ENCODE data around the gene SMG1.

Gene SMG1

DNA sequence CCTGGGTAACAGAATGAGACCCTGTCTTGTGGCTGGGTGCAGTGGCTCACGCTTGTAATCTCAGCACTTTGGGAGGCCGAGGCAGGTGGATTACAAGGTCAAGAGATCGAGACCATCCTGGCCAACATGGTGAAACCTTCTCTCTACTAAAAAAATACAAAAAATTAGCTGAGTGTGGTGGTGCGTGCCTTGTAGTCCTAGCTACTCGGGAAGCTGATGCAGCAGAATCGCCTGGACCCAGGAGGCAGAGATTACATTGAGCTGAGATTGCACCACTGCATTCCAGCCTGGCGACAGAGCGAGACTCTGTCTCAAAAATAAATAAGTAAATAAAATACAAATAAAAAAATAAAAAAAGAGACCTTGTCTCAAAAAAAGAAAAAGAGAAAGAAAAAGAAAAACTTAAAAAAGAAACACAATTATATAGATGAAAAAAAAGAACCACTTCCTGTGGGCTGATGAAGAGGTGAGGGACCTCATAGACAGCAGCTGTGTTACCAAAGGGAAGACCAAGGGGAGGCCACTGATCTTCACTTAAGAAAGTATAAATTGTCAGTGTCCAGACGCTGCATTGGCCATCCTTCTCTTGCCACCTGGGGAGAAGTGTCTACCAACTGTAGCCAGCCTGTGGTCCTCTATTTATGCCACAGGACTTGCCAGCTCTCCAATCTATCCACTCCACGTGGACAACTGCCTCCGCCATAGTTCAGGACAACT is 24.4 kb upstream of the SMG1 start:
- H3K4me1 ChIP-seq (ENCODE audit: control insufficient read depth, insufficient read depth, low read length): peaks cover 8% of the 10 kb centered on the region
- H3K27me3 ChIP-seq (ENCODE audit: control insufficient read depth, insufficient read depth, low read length): no peaks in the 10 kb centered on the region
- no peaks in the 10 kb centered on the region for H3K9me3 ChIP-seq (ENCODE audit: control insufficient read depth, low read length)
- H3K4me3 ChIP-seq (ENCODE audit: low read length): no peak overlapping the region
- H3K9ac ChIP-seq (ENCODE audit: low read length): no peak overlapping the region
- H3K36me3 ChIP-seq (ENCODE audit: control insufficient read depth, insufficient read depth, low read length): no peaks in the 10 kb centered on the region

GRCh38 chr16:18948372-18949020 is 22.3 kb upstream of the SMG1 start:
- Histone ChIP-seq H3K9ac (ENCODE audit: low read length) (no peak overlapping the region), H3K4me1 (ENCODE audit: control insufficient read depth, insufficient read depth, low read length) (peaks cover 8% of the 10 kb centered on the region), H3K9me3 (ENCODE audit: control insufficient read depth, low read length) (no peaks in the 10 kb centered on the region), H3K36me3 (ENCODE audit: control insufficient read depth, insufficient read depth, low read length) (no peaks in the 10 kb centered on the region), H3K27me3 (ENCODE audit: control insufficient read depth, insufficient read depth, low read length) (no peaks in the 10 kb centered on the region), H3K4me3 (ENCODE audit: low read length) (no peak overlapping the region)

GRCh38 chr16:18945233-18945632 is 19.0 kb upstream of the SMG1 start:
- no peaks in the 10 kb centered on the region for H3K27me3 ChIP-seq (ENCODE audit: control insufficient read depth, insufficient read depth, low read length)
- no peaks in the 10 kb centered on the region for H3K36me3 ChIP-seq (ENCODE audit: control insufficient read depth, insufficient read depth, low read length)
- no peak overlapping the region for H3K4me3 ChIP-seq (ENCODE audit: low read length)
- H3K4me1 ChIP-seq (ENCODE audit: control insufficient read depth, insufficient read depth, low read length): peaks cover 8% of the 10 kb centered on the region
- peak overlapping the region; percentile 58 for H3K9ac ChIP-seq (ENCODE audit: low read length)
- no peaks in the 10 kb centered on the region for H3K9me3 ChIP-seq (ENCODE audit: control insufficient read depth, low read length)

DNA sequence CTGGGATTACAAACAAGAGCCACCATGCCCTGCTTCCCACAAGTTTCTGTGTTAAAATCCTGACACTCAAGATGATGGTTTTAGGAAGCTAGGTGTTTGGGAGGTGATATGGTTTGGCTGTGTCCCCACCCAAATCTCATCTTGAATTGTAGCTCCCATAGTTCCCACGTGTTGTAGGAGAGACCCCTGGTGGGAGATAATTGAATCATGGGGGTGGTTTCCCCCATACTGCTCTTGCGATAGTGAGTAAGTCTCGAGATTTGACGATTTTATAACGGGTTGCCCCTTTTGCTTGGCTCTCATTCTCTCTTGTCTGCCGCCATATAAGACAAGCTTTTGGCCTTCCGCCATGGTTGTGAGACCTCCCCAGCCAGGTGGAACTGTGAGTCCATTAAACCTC is 17.2 kb upstream of the SMG1 start:
- no peak overlapping the region for H3K4me3 ChIP-seq (ENCODE audit: low read length)
- no peaks in the 10 kb centered on the region for H3K9me3 ChIP-seq (ENCODE audit: control insufficient read depth, low read length)
- no peak overlapping the region for H3K9ac ChIP-seq (ENCODE audit: low read length)

GRCh38 chr16:18942061-18942460 is 15.9 kb upstream of the SMG1 start:
- no peaks in the 10 kb centered on the region for H3K9me3 ChIP-seq (ENCODE audit: control insufficient read depth, low read length)
- H3K9ac ChIP-seq (ENCODE audit: low read length): no peak overlapping the region
- H3K4me3 ChIP-seq (ENCODE audit: low read length): no peak overlapping the region
- no peaks in the 10 kb centered on the region for H3K27me3 ChIP-seq (ENCODE audit: control insufficient read depth, insufficient read depth, low read length)
- H3K4me1 ChIP-seq (ENCODE audit: control insufficient read depth, insufficient read depth, low read length): peaks cover 8% of the 10 kb centered on the region
- no peaks in the 10 kb centered on the region for H3K36me3 ChIP-seq (ENCODE audit: control insufficient read depth, insufficient read depth, low read length)

More for the DNA sequence above, 17.2 kb upstream of the SMG1 start:
- peaks cover 8% of the 10 kb centered on the region for H3K4me1 ChIP-seq (ENCODE audit: control insufficient read depth, insufficient read depth, low read length)
- no peaks in the 10 kb centered on the region for H3K36me3 ChIP-seq (ENCODE audit: control insufficient read depth, insufficient read depth, low read length)
- no peaks in the 10 kb centered on the region for H3K27me3 ChIP-seq (ENCODE audit: control insufficient read depth, insufficient read depth, low read length)

GRCh38 chr16:18941471-18941870 is 15.3 kb upstream of the SMG1 start:
- H3K9ac ChIP-seq (ENCODE audit: low read length): no peak overlapping the region
- H3K4me1 ChIP-seq (ENCODE audit: control insufficient read depth, insufficient read depth, low read length): peaks cover 8% of the 10 kb centered on the region
- no peaks in the 10 kb centered on the region for H3K27me3 ChIP-seq (ENCODE audit: control insufficient read depth, insufficient read depth, low read length)
- no peak overlapping the region for H3K4me3 ChIP-seq (ENCODE audit: low read length)
- H3K9me3 ChIP-seq (ENCODE audit: control insufficient read depth, low read length): no peaks in the 10 kb centered on the region
- no peaks in the 10 kb centered on the region for H3K36me3 ChIP-seq (ENCODE audit: control insufficient read depth, insufficient read depth, low read length)

DNA sequence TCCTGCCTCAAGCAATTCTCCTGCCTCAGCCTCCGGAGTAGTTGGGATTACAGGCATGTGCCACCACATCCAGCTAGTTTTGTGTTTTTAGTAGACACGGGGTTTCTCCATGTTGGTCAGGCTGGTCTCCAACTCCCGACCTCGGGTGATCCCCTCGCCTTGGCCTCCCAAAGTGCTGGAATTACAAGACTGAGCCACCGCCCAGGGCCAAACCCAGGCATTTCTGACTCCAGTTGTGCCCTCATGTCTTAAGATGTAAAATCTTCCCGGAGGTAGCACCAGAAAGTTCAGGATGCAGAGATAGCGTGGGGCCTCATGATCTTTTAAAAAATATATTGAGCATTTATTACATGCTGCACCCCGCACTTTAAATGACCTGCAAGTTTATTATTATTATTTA is 12.8 kb upstream of the SMG1 start:
- no peaks in the 10 kb centered on the region for H3K27me3 ChIP-seq (ENCODE audit: control insufficient read depth, insufficient read depth, low read length)
- H3K36me3 ChIP-seq (ENCODE audit: control insufficient read depth, insufficient read depth, low read length): no peaks in the 10 kb centered on the region
- H3K4me1 ChIP-seq (ENCODE audit: control insufficient read depth, insufficient read depth, low read length): no peaks in the 10 kb centered on the region
- no peak overlapping the region for H3K4me3 ChIP-seq (ENCODE audit: low read length)
- H3K9me3 ChIP-seq (ENCODE audit: control insufficient read depth, low read length): no peaks in the 10 kb centered on the region
- H3K9ac ChIP-seq (ENCODE audit: low read length): no peak overlapping the region

DNA sequence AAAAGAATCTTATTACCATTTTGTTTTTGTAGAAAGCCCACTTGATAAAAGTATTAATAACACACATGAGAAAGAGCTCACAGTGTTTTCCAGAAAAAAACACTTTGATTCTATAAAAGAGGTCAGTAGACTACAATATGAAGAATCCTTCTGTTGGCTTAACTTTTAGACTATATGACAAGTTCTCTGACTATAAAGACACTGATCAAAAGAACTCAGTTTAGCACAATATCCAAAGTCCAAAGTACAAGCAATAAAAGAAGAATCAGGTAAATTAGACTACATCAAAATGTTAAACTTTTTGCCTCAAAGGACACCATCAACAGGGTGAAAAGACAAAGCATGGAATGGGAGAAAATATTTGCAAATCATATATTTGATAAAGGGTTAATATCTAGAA is 11.2 kb upstream of the SMG1 start:
- H3K9me3 ChIP-seq (ENCODE audit: control insufficient read depth, low read length): no peaks in the 10 kb centered on the region
- no peak overlapping the region for H3K9ac ChIP-seq (ENCODE audit: low read length)
- no peaks in the 10 kb centered on the region for H3K36me3 ChIP-seq (ENCODE audit: control insufficient read depth, insufficient read depth, low read length)
- no peaks in the 10 kb centered on the region for H3K27me3 ChIP-seq (ENCODE audit: control insufficient read depth, insufficient read depth, low read length)
- H3K4me3 ChIP-seq (ENCODE audit: low read length): no peak overlapping the region
- H3K4me1 ChIP-seq (ENCODE audit: control insufficient read depth, insufficient read depth, low read length): peaks cover 8% of the 10 kb centered on the region

GRCh38 chr16:18936727-18937340 is 10.6 kb upstream of the SMG1 start:
- H3K9ac ChIP-seq (ENCODE audit: low read length): no peak overlapping the region
- no peaks in the 10 kb centered on the region for H3K9me3 ChIP-seq (ENCODE audit: control insufficient read depth, low read length)
- no peaks in the 10 kb centered on the region for H3K27me3 ChIP-seq (ENCODE audit: control insufficient read depth, insufficient read depth, low read length)
- peaks cover 8% of the 10 kb centered on the region for H3K4me1 ChIP-seq (ENCODE audit: control insufficient read depth, insufficient read depth, low read length)
- no peak overlapping the region for H3K4me3 ChIP-seq (ENCODE audit: low read length)
- no peaks in the 10 kb centered on the region for H3K36me3 ChIP-seq (ENCODE audit: control insufficient read depth, insufficient read depth, low read length)

DNA sequence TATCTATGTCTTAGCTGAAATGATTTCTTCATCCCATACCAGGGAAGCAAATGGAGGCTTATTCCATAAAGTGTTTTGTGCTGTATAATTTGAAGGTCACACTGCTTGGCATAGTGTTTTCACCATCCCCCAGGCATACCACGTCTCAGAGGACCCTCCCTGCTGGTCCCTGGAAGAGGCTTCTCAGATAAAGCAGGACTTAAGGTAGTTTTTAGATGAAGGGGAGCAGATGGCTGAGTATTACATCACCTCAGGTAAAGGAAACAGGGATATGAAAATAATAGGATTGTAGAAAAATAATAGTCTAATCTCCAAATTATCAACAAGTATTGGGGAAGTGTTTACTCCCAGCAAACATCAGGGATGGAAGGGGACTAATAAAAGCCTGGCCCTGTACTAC is 7.3 kb upstream of the SMG1 start:
- H3K4me3 ChIP-seq (ENCODE audit: low read length): no peak overlapping the region
- no peak overlapping the region for H3K9ac ChIP-seq (ENCODE audit: low read length)
- no peaks in the 10 kb centered on the region for H3K9me3 ChIP-seq (ENCODE audit: control insufficient read depth, low read length)
- no peaks in the 10 kb centered on the region for H3K36me3 ChIP-seq (ENCODE audit: control insufficient read depth, insufficient read depth, low read length)
- H3K27me3 ChIP-seq (ENCODE audit: control insufficient read depth, insufficient read depth, low read length): no peaks in the 10 kb centered on the region
- peaks cover 8% of the 10 kb centered on the region for H3K4me1 ChIP-seq (ENCODE audit: control insufficient read depth, insufficient read depth, low read length)

DNA sequence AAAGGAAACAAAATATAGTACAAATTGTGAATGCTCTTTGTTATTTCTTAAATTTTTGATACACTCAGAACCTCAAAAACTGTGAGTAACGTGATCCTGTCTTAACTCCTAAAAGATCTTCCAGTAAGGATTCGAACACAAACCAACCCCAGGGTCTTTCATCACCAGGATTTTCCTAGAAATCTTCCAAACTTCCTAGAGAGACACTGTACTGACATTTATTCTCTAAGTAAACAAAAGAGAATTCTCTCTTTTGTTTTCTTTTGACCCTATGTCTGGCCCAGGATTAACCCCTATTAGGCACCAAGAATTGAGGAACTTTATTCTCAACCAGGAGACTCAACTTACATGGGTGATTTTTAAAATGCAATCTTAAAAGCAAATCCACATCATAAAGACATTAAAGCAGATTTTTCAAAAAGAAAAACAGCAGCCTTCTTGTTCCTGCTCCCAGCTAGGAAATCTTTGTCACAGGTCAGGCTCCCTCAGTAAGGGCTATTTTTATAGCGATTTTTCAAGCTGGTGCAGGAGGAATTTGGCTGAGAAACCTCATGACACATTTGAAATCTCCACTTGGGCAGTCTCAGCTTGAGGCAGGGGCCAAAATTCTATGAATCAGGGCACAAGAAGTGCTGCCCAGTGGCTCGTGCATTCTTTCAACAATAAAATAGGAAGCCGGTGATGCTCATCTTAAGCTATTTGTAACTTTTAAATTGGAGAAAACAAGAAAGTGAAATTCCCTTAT is 6.2 kb upstream of the SMG1 start:
- H3K4me1 ChIP-seq (ENCODE audit: control insufficient read depth, insufficient read depth, low read length): peaks cover 8% of the 10 kb centered on the region
- H3K27me3 ChIP-seq (ENCODE audit: control insufficient read depth, insufficient read depth, low read length): no peaks in the 10 kb centered on the region
- H3K4me3 ChIP-seq (ENCODE audit: low read length): no peak overlapping the region
- H3K36me3 ChIP-seq (ENCODE audit: control insufficient read depth, insufficient read depth, low read length): no peaks in the 10 kb centered on the region
- H3K9me3 ChIP-seq (ENCODE audit: control insufficient read depth, low read length): no peaks in the 10 kb centered on the region
- no peak overlapping the region for H3K9ac ChIP-seq (ENCODE audit: low read length)

DNA sequence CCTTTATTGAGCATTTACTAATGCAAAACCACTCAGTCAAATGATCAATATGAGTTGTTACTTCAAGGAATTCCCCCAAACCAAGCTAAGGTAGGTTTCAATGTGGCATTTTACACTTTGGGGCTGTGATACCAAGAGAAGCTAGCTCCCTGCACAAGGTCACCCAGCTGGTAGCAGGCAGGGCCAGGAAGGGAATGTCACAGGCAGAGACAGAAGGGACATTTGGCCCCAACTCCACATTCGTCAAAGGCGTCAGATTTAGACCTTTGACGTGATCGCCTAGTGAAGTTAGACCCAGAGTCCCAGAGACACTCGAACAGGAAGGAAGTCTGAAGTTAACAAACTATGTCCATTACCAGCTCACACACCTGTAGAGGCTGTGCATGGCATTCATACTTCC is 5.5 kb upstream of the SMG1 start:
- H3K4me3 ChIP-seq (ENCODE audit: low read length): no peak overlapping the region

More for the DNA sequence above, 5.5 kb upstream of the SMG1 start:
- Histone ChIP-seq H3K36me3 (ENCODE audit: control insufficient read depth, insufficient read depth, low read length) (no peaks in the 10 kb centered on the region), H3K9ac (ENCODE audit: low read length) (no peak overlapping the region), H3K4me1 (ENCODE audit: control insufficient read depth, insufficient read depth, low read length) (peaks cover 8% of the 10 kb centered on the region), H3K27me3 (ENCODE audit: control insufficient read depth, insufficient read depth, low read length) (no peaks in the 10 kb centered on the region), H3K9me3 (ENCODE audit: control insufficient read depth, low read length) (no peaks in the 10 kb centered on the region)

All from mucosa of stomach (tissue), 1 donor.